ENCODE data around the gene SH2D3A.

GRCh38 chr19:6717036-6717435 is 50.2 kb downstream of the SH2D3A start:
- TF ChIP-seq CTCF (IDR thresholded peaks at IDR 0.05) (no peak), POLR2A (IDR thresholded peaks at IDR 0.05) (no peak)

Measured in thyroid gland (tissue), 4 donors.